Inflammatory macrophage treated with lipopolysaccharide for 1 hour (primary cell): ENCODE results near the gene CHST5.
"Not testable (repeated sequence)": the region's sequence is repeated elsewhere in the genome, so short reads cannot be mapped to it uniquely, and the experiment has no call there.

Experiments
- DNase-seq, 2 donors: peaks; one replicate each; pipeline ENCODE4 v3.0.0-alpha.2; 2020 to 2022

The CHST5 gene

GRCh38 chr16:75502916-75503605, 32.8 kb downstream of the CHST5 start:
- no peak for DNase-seq

DNA sequence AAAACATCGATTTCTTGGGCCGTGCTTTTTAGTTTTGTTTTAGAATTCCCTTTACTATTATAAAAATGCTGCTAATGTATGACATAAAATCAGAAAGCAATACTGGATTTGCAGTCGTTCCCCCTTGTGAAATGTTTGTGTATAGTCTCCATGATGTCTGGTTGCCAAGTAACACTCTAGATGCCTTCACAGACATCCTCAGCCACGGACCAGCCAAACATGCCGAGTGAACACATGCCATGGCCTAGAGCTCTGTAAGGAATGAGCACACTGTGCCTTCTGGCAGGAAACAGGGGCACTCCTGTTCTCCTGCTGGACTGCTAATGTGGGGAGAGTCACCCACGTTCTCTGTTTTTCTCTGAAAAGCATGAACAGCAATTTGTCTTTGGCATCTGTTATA, 34.1 kb downstream of the CHST5 start:
- DNase-seq = not testable (repeated sequence)

GRCh38 chr16:75501359-75501758, 34.5 kb downstream of the CHST5 start:
- no peak for DNase-seq

DNA sequence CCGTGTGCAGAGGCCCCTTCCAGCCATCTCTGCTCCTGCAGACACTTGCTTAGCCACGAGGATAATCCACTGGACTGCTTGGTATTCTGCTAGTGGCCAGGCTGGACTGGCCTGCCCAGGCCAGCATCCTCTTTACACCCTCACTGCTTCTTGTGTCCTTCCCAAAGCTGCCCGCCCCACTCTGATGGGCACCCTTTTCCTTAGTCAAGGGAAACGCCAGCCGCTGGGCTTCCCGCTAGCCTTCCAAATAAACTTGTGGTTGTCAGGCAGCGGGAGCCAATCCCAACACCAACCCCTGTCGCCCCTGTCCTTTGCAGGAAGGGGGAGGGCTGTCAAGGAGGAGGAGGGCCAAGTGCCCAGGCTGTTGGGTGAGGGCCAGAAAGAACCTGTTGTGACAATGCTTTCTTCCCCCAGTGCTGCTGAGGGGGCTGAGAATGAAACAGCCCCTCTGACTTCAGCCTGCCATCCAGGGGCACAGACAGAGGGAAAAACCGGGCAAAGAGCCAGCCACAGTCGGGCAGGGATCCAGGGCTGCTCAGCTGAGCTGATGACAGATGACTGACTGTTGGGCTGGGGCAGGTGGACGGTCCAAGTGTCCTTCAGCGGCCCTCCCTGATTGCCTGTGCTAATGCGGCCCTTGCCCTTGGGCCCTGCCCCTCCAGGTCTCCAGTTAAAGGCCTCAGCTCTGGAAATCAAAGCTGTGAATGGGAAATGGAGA, 37.1 kb downstream of the CHST5 start:
- not testable (repeated sequence) for DNase-seq

DNA sequence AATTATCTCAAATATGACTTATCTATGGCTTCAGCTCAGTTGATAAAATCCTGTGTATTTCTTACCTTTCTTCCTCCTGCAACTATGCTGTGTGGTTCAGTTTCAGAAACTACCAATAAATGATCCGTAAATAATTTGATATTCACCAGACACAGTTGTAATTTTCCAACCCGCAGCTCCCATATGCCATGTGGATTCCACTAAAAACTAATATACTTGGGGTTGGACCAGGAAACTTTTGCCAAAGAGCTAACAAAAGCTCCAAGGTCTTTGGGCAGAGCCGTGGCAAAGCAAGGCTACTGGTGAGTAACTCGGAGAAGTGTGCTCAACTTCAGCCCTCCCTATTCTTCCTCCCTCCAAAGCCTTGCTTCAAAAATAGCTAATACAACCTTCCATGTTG, 38.4 kb downstream of the CHST5 start:
- no peak for DNase-seq

DNA sequence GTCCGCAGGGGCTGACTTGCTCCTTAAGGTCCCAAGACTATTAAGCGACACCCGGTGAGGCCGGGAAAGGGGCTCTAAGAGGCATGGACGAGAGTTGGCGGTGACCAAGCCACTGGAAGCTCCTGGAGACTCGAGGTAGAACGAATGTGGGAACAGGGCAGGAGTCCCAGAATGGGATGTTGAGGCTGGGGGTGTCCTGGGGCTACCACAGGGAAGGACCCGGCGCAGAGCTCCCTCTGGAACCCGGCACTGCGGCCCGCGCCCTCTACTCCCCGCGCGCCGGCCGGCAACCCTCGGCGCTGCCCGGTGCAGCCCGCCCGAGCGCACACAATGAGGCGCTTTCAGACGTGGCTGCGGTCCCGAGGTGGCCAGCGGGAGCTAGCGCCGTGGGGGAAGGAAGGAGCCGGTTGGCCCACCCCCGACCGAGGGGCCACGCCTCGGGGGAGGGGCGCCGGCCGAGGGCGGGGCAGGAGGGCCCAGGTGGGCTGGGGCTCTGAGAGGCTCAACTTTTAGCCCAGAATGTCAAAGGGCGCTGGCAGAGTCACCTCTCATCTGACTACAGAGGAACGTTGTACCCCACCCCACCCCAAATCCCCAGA, 40.7 kb downstream of the CHST5 start, which contains the start of gene CHST6:
Gene CHST6 (minus strand): TSS at position 366 of the 599 bp plus-strand sequence. CDS start 15,613 bp downstream, outside the sequence.
- peak in 1 of 2 donors; percentile 35 for DNase-seq

GRCh38 chr16:75494661-75495075, 41.2 kb downstream of the CHST5 start:
- no peak for DNase-seq

- DNase-seq = no peak
Measured at GRCh38 chr16:75494184-75494583, 41.7 kb downstream of the CHST5 start.

- DNase-seq = no peak
Measured at GRCh38 chr16:75491876-75492275, 44.0 kb downstream of the CHST5 start.

DNA sequence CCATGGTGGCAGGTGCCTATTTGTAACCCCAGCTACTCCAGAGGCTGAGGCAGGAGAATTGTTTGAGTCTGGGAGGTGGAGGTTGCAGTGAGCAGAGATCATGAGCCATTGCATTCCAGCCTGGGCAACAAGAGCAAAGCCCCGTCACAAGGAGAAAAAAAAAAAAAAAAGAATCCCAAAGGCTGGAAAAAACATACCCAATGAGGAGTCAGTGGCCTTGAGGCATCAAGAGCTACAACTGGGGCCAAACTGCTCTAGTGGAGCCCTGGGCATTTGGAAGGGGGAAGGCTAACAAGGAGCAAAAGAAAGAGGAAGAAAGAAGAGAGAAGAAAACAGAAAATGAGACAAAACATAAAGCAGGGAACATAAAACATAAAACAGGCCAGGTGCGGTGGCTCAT, 47.6 kb downstream of the CHST5 start:
- no peak for DNase-seq

DNA sequence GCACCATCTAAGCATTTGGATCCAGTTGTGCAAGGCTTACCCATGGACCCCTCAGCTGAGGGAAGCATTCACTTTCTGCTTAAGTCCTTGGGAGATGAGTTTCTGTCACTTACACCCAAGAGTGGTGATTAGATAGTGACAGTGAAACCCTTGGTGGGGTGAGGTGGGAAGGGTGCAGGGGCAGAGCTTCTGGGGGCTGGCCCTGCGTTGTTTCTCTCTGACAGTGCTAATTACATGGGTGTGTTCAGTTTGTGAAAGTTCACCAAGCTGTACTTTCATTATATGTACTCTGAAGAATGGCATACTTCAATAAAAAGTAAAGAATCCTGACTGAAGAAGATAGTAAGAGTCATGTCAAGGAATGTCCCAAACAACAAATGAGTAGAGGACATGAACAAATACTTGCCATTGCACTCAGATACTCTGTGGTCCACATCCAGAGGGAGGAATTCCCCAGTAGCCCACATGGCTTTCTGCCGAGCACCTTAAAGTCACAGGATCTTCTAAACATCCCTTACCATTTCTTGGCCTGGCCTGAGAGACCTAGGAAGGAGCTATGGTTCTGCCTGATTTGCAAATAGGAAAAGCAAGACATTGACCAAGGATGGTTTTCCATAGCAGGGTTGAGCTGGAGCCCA, 49.1 kb downstream of the CHST5 start:
- peak in 1 of 2 donors; percentile 27 for DNase-seq

DNA sequence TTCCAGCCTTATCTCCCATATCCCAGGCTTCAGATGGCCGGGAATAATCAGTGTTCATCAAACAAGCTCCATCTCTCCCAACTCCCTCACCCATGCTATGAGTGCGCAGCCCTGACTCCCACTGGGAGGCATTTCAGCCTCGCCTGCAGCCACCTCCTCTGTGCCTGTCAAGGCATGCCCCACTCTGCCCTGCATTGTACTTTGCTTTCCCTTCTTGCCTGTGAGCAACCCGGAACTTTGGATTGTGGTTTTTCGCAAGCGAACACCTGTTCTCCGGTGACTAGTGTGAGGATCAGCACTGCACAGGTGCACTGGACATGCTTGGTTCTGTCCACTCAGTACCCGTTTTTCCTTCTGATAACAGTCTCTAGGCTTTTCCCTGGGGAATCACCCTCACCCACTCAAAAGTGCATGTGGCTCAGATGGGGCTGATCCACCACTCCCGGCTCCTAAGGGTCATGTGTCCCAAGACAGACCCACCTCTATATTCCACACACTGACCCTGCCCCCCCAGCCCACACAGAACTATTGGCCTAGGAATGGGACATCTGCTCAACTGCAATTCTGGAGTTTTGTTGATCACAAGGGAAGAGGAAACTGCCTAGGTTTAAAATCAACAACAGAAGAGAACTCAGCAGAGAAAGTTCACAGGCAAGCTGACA, 49.8 kb downstream of the CHST5 start:
- peak; percentile 44 to 92 for DNase-seq

DNA sequence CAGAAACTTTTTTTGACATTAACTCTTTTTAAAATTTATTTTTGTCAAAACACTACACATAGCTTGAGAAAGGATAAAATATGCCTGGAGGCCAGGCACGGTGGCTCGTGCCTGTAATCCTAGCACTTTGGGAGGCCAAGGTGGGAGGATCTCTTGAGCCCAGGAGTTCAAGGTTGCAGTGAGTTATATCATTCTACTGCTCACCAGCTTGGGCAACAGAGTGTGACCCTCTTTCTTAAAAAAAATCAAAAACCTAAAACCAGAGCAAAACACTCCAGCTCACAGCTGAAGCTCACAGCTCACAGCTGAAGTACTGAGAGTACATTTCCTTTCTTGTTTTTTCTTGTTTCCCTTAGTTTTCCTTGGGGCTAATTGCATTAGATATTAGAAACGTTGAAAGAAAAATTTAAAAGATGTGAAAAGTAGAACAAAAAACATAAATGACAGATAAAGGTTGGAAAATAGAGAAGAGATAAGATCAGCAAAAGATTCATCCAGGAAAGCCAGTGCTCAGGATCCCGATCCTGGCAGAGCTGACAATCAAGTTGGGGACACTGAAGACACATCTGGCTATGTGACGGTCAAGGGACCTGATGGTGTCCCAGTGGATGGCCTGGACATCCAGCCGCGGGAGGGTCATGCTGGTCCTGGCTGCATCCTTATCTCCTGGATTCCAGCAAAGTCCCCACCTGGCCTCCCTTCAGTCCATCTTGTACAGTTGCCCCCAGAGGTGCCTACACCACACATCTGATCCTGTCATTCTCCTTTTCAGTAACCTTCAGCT, 50.5 kb downstream of the CHST5 start:
- DNase-seq = no peak

DNA sequence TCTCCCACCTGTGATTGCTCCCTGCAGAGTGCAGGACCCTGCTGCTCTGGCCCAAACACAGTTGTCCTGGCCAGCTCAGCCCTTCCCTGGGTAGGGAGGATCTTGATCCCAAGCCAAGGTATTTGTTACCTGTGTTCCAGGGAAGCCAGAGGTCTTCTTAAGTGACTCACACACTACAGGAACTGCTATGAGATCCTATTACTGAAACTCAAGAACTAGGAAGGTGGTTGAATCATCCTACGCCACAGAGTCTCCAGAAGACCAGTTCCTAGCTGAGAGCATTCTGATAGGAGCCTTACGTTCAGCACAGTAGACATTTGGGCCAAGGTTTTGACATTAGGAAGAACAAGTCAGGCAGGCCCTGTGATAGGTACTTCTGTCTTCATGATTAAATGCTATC, 52.7 kb downstream of the CHST5 start:
- no peak for DNase-seq

GRCh38 chr16:75482434-75483205, 53.3 kb downstream of the CHST5 start:
- no peak for DNase-seq

DNA sequence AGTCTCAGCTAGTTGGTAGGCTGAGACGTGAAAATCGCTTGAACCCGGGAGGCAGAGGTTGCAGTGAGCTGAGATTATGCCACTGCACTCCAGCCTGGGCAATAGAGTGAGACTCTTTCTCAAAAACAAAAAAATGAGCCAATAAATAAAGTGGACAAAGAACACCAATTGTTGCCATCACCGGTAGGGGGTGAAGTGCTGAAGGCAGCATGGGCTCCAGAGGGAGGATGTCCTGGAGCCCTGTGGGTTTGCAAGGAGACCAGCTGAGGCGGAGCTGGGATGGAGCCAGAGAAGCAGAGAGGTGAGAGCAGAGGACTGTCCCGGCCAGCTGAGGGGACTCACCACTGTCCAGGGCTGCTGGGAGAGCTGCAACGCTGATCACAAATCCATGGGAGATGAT, 54.4 kb downstream of the CHST5 start:
- DNase-seq = no peak

DNA sequence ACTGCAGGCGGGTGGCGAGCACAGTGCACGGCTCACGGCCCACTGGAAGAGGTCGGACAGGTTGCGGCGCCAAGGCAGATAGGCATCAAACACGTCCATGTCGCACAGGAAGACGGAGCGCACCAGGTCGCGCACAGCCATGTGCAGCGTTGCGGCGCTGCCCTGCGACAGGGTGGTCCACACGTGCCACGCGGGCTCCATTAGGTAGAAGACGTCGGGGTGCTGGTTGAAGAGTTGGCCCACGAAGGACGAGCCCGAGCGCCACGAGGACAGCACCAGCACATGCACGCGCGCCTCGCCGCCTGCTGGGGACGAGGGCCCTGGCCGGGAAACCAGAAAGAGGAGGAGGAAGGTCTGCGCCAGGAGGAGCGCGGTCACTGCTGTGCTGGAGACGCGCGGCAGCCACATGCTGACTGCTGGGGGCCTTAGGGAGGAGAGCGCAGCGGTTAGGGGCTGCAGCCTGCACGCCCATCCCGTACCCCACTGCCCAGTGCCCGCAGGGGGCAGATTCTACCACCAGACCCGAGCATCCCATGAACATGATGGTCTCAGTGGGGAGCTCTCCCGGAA, 56.4 kb downstream of the CHST5 start:
- no peak for DNase-seq
